ENCODE results near the gene SPATA22. TPM values are rescaled to one million over a fixed set of nuclear protein-coding genes. Genes with fewer than 3 reads are reported as not detected.

The SPATA22 gene
- total and polyA plus RNA-seq, 2 of the 13 experiments (the other 11 are each of a cell fraction or from before 2014, with no cell fraction given) = not detected

DNA sequence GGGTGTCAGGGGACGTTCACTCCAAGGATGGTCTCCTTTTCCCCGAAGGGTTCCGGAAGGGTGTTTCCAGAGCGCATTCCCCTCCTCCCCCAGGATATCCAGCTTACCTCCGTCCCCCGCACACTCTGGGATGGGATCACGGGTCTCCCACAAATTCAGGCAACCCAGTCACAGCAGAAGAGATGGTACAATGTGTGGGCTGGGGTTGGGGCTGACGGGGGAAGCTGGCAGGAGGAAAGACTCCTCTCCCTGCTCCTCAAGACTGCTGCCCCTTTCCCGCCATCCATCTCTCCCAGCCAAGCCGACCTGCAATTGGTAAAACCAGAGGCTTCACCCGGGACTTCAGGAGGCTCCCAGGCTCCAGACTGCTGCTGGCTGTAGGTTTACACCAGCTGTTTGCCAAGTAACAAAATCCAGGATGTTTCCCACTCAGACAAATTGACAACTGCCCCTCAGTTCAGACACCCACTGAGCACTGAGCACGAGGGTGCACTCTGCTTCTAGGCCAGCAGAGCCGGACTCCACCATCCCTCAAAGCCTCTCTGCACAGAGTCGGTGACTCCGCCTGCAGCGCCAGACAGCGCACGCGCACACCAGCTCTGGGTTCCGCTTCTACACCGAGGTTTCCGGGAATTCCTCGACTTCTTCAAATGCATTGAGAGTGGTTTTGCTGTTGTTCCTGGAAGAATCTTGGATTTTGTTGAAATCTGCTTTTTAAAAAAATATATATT, 41.9 kb upstream of the SPATA22 start:
- ATAC-seq = no peak
- FAIRE-seq = no peak
- Histone ChIP-seq H3K9me3 (ENCODE audit: low read length) (no peaks in the 10 kb centered on the region), H3K27me3 (ENCODE audit: control insufficient read depth in 1 of 2, insufficient read depth in 2 of 2, low read length in 2 of 2) (no peaks in the 10 kb centered on the region), H3K9ac (ENCODE audit: insufficient read depth, low read depth, low read length) (no peak overlapping the region), H3K4me2 (ENCODE audit: low read depth, low read length) (no peak overlapping the region), H3K79me2 (ENCODE audit: insufficient read depth, low read length) (no peaks in the 10 kb centered on the region), H2AFZ (ENCODE audit: low read length) (no peak overlapping the region), H3K4me1 (ENCODE audit: insufficient read depth, low read length) (0 out of 2 replicates have a peak, but pooled peaks cover 6% of the 10 kb centered on the region), H3K27ac (ENCODE audit: extremely low read length, insufficient read depth, low read length) (no peak overlapping the region), H3K36me3 (replicated peaks in 1 of 2; ENCODE audit: control insufficient read depth in 1 of 2, insufficient read depth in 2 of 2, low read length in 2 of 2) (no peaks in the 10 kb centered on the region), H4K20me1 (ENCODE audit: insufficient read depth, low read length) (no peaks in the 10 kb centered on the region), H3K4me3 (replicated peaks in 1 of 3; ENCODE audit: insufficient read depth in 1 of 3, low read depth in 2 of 3, low read length in 3 of 3) (no peak overlapping the region)
- DNase-seq (ENCODE audit: low spot score) = no peak
- ChIA-PET CTCF (ENCODE audit: low intra/inter-chr PET ratio, low total read pairs) (no interaction called here), POLR2A (no interaction called here)
- intact Hi-C loops (cut with micrococcal nuclease; ENCODE audit: unreplicated experiment) (no loop called here), in situ Hi-C loops (cut with HindIII; ENCODE audit: extremely low pct_ligation_motif_present, low pct_unique_long_range_greater_than_20kb) (no loop called here)
- BruUV-seq (replicated peaks) = no TSS peak
- WGBS (ENCODE audit: low lambda C conversion rate) = 85% methylated on average over 23 of the region's 23 CpGs
- no peak for TF ChIP-seq ZNF224 (CRISPR knock-in tag; IDR thresholded peaks at IDR 0.05)
- TF ChIP-seq, protein P1, sequence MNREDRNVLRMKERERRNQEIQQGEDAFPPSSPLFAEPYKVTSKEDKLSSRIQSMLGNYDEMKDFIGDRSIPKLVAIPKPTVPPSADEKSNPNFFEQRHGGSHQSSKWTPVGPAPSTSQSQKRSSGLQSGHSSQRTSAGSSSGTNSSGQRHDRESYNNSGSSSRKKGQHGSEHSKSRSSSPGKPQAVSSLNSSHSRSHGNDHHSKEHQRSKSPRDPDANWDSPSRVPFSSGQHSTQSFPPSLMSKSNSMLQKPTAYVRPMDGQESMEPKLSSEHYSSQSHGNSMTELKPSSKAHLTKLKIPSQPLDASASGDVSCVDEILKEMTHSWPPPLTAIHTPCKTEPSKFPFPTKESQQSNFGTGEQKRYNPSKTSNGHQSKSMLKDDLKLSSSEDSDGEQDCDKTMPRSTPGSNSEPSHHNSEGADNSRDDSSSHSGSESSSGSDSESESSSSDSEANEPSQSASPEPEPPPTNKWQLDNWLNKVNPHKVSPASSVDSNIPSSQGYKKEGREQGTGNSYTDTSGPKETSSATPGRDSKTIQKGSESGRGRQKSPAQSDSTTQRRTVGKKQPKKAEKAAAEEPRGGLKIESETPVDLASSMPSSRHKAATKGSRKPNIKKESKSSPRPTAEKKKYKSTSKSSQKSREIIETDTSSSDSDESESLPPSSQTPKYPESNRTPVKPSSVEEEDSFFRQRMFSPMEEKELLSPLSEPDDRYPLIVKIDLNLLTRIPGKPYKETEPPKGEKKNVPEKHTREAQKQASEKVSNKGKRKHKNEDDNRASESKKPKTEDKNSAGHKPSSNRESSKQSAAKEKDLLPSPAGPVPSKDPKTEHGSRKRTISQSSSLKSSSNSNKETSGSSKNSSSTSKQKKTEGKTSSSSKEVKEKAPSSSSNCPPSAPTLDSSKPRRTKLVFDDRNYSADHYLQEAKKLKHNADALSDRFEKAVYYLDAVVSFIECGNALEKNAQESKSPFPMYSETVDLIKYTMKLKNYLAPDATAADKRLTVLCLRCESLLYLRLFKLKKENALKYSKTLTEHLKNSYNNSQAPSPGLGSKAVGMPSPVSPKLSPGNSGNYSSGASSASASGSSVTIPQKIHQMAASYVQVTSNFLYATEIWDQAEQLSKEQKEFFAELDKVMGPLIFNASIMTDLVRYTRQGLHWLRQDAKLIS (CRISPR knock-in tag; IDR thresholded peaks at IDR 0.05) = no peak
- TF ChIP-seq PHF20 (CRISPR knock-in tag; IDR thresholded peaks at IDR 0.05) = no peak
- TF ChIP-seq, protein P2, sequence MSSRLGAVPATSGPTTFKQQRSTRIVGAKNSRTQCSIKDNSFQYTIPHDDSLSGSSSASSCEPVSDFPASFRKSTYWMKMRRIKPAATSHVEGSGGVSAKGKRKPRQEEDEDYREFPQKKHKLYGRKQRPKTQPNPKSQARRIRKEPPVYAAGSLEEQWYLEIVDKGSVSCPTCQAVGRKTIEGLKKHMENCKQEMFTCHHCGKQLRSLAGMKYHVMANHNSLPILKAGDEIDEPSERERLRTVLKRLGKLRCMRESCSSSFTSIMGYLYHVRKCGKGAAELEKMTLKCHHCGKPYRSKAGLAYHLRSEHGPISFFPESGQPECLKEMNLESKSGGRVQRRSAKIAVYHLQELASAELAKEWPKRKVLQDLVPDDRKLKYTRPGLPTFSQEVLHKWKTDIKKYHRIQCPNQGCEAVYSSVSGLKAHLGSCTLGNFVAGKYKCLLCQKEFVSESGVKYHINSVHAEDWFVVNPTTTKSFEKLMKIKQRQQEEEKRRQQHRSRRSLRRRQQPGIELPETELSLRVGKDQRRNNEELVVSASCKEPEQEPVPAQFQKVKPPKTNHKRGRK (CRISPR knock-in tag; IDR thresholded peaks at IDR 0.05) = no peak
- TF ChIP-seq, protein P3, sequence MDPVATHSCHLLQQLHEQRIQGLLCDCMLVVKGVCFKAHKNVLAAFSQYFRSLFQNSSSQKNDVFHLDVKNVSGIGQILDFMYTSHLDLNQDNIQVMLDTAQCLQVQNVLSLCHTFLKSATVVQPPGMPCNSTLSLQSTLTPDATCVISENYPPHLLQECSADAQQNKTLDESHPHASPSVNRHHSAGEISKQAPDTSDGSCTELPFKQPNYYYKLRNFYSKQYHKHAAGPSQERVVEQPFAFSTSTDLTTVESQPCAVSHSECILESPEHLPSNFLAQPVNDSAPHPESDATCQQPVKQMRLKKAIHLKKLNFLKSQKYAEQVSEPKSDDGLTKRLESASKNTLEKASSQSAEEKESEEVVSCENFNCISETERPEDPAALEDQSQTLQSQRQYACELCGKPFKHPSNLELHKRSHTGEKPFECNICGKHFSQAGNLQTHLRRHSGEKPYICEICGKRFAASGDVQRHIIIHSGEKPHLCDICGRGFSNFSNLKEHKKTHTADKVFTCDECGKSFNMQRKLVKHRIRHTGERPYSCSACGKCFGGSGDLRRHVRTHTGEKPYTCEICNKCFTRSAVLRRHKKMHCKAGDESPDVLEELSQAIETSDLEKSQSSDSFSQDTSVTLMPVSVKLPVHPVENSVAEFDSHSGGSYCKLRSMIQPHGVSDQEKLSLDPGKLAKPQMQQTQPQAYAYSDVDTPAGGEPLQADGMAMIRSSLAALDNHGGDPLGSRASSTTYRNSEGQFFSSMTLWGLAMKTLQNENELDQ (CRISPR knock-in tag; IDR thresholded peaks at IDR 0.05; ENCODE audit: borderline replicate concordance) = no peak
- TF ChIP-seq SIX1 (CRISPR knock-in tag; IDR thresholded peaks at IDR 0.05; ENCODE audit: borderline replicate concordance) = no peak
- no peak for TF ChIP-seq ZBTB7A (CRISPR knock-in tag; IDR thresholded peaks at IDR 0.05)
- TF ChIP-seq FOXC1 (CRISPR knock-in tag; IDR thresholded peaks at IDR 0.05; ENCODE audit: borderline replicate concordance) = no peak
- no peak for TF ChIP-seq POLR2G (IDR thresholded peaks at IDR 0.05; ENCODE audit: low read depth, low read length)
- TF ChIP-seq PTBP1 (IDR thresholded peaks at IDR 0.05; ENCODE audit: low read depth, low read length, poor library complexity, severe bottlenecking) = no peak
- no peak for TF ChIP-seq BHLHE40 (IDR thresholded peaks at IDR 0.05; ENCODE audit: low read length)
- TF ChIP-seq REXO4 (CRISPR knock-in tag; IDR thresholded peaks at IDR 0.05; ENCODE audit: borderline replicate concordance) = no peak
- TF ChIP-seq, protein P4, sequence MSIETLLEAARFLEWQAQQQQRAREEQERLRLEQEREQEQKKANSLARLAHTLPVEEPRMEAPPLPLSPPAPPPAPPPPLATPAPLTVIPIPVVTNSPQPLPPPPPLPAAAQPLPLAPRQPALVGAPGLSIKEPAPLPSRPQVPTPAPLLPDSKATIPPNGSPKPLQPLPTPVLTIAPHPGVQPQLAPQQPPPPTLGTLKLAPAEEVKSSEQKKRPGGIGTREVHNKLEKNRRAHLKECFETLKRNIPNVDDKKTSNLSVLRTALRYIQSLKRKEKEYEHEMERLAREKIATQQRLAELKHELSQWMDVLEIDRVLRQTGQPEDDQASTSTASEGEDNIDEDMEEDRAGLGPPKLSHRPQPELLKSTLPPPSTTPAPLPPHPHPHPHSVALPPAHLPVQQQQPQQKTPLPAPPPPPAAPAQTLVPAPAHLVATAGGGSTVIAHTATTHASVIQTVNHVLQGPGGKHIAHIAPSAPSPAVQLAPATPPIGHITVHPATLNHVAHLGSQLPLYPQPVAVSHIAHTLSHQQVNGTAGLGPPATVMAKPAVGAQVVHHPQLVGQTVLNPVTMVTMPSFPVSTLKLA (IDR thresholded peaks at IDR 0.05) = no peak

All from HepG2 (cell line).